Smooth muscle cell (in vitro differentiated cells): Measurements from ENCODE around the gene TMCC1. TPM values are rescaled to one million over a fixed set of nuclear protein-coding genes. Genes with fewer than 3 reads are reported as not detected.
"Not testable (repeated sequence)": the region's sequence is repeated elsewhere in the genome, so short reads cannot be mapped to it uniquely, and the experiment has no call there.

ENCODE experiments used
- DNase-seq: peaks from one replicate; lab custom pipeline; 2025; ENCODE audit not compliant: unreplicated experiment; lab: John Stamatoyannopoulos, UW
- H2AFZ ChIP-seq: fragments of 200-600 bp; sonication (generic); 2 replicates; pipeline ENCODE4 v1.6.0; 2016; ENCODE audit warnings: antibody characterized with exemption, low read depth, mild to moderate bottlenecking
- H3F3A ChIP-seq: fragments of 200-600 bp; sonication (generic); 2 replicates; pipeline ENCODE4 v1.6.0; 2017; ENCODE audit warnings: antibody characterized with exemption, low read depth
- H3K27ac ChIP-seq: fragments of 200-600 bp; sonication (generic); 2 replicates; pipeline ENCODE4 v1.5.1; 2016; ENCODE audit warnings: low read depth, mild to moderate bottlenecking
- H3K27me3 ChIP-seq: fragments of 200-600 bp; sonication (generic); 2 replicates; pipeline ENCODE4 v1.6.1; 2016; ENCODE audit warnings: low read depth, mild to moderate bottlenecking
- H3K36me3 ChIP-seq: fragments of 200-600 bp; sonication (generic); 2 replicates; pipeline ENCODE4 v1.5.1; 2016; ENCODE audit warnings: low read depth
- H3K4me1 ChIP-seq: fragments of 200-600 bp; sonication (generic); 2 replicates; pipeline ENCODE4 v1.5.1; 2016; ENCODE audit warnings: low read depth
- H3K4me2 ChIP-seq: fragments of 200-600 bp; sonication (generic); 2 replicates; pipeline ENCODE4 v1.6.0; 2016; ENCODE audit warnings: mild to moderate bottlenecking
- H3K4me3 ChIP-seq: fragments of 200-600 bp; sonication (generic); 2 replicates; pipeline ENCODE4 v1.5.1; 2016; ENCODE audit warnings: mild to moderate bottlenecking
- H3K79me2 ChIP-seq: fragments of 200-600 bp; sonication (generic); 2 replicates; pipeline ENCODE4 v1.6.0; 2016; ENCODE audit warnings: low read depth, mild to moderate bottlenecking
- H3K9ac ChIP-seq: fragments of 200-600 bp; sonication (generic); 2 replicates; pipeline ENCODE4 v1.6.0; 2016; ENCODE audit warnings: low read depth
- H3K9me3 ChIP-seq: fragments of 200-600 bp; sonication (generic); replicated peaks from 2 replicates; pipeline ENCODE4 v1.5.1; 2016; ENCODE audit warnings: low read depth
- H4K20me1 ChIP-seq: fragments of 200-600 bp; sonication (generic); 2 replicates; pipeline ENCODE4 v1.6.0; 2016; ENCODE audit warnings: low read depth
- CTCF ChIP-seq: fragments of 200-600 bp; sonication (generic); IDR thresholded peaks from 2 replicates; pipeline ENCODE4 v1.5.1; 2017; ENCODE audit warnings: borderline replicate concordance, mild to moderate bottlenecking, antibody characterized with exemption; ENCODE audit not compliant: insufficient read depth, poor library complexity, severe bottlenecking
- WGBS: methylation state at CpG from one replicate; pipeline ENCODE4 v1.1.7; 2016; ENCODE audit warnings: low lambda C conversion rate; 5-methylcytosine and 5-hydroxymethylcytosine counted together
- polyA plus RNA-seq: library from polyadenylated mRNA; unstranded; fragments of >200 nt; fragmentation: Nextera tagmentation; extraction: Ambion mirVana; gene quantifications from 2 replicates; pipeline ENCODE4 v1.2.1, GENCODE V29; 2016
- total RNA-seq: library from RNA; depleted of rRNA; stranded (reverse); fragments of >200 nt; gene quantifications from 2 replicates; pipeline ENCODE4 v1.2.3, GENCODE V29; 2014

Gene TMCC1
- total and polyA plus RNA-seq, 2 experiments from 2014 or later = 5.3 to 17.8 TPM

DNA sequence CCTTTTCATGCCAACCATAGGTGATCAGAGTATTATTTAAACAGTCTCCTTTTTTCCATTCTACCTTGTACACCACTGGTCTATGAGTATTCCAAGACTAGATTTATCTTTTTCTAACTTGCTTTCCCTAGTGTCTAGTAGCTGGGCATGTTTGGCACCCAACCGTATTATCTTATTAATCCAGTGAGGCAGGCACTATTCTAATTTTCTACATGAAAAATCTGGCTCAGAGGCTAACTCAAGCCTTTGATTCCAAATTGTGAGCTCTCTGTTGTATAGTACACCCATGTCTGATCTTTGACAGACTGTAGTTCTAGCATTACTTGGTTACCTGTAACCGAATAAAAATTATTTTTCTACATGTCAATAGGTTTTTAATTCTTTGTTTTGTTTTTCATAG is 210.3 kb downstream of the TMCC1 start:
- Histone ChIP-seq H3K36me3 (no peaks in the 10 kb centered on the region), H3K4me2 (no peak overlapping the region), H3K27ac (no peak overlapping the region), H3F3A (no peaks in the 10 kb centered on the region), H4K20me1 (peaks cover 82% of the 10 kb centered on the region), H3K4me1 (peaks cover 13% of the 10 kb centered on the region), H3K4me3 (no peak overlapping the region), H2AFZ (no peak overlapping the region), H3K79me2 (peaks cover 71% of the 10 kb centered on the region), H3K27me3 (no peaks in the 10 kb centered on the region), H3K9me3 (no peaks in the 10 kb centered on the region), H3K9ac (no peak overlapping the region)
- TF ChIP-seq CTCF = no peak
- no peak for DNase-seq
- 96% methylated on average over 2 of the region's 2 CpGs for WGBS

GRCh38 chr3:129676985-129677384 is 216.5 kb downstream of the TMCC1 start:
- Histone ChIP-seq H3F3A (no peaks in the 10 kb centered on the region), H3K4me3 (no peak overlapping the region), H3K79me2 (peaks cover 37% of the 10 kb centered on the region), H3K27ac (no peak overlapping the region), H2AFZ (no peak overlapping the region), H3K9me3 (no peaks in the 10 kb centered on the region), H3K4me1 (peaks cover 5% of the 10 kb centered on the region), H4K20me1 (peaks cover 68% of the 10 kb centered on the region), H3K36me3 (no peaks in the 10 kb centered on the region), H3K4me2 (no peak overlapping the region), H3K27me3 (no peaks in the 10 kb centered on the region), H3K9ac (no peak overlapping the region)
- 94% methylated on average over 5 of the region's 5 CpGs for WGBS
- DNase-seq = no peak
- TF ChIP-seq CTCF = no peak

DNA sequence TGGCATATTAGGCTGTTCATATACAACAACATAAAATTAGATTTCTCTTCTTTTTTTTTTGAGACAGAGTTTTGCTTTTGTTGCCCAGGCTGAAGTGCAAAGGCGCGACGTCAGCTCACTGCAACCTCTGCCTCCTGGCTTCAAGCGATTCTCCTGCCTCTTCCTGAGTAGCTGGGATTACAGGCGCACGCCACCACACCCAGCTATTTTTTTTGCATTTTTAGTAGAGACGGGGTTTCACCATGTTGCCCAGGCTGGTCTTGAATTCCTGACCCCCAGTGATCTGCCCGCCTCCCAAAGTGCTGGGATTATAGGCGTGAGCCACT is 218.8 kb downstream of the TMCC1 start:
- not testable (repeated sequence) for H3F3A ChIP-seq, H2AFZ ChIP-seq, H3K27me3 ChIP-seq, H3K36me3 ChIP-seq, H3K9ac ChIP-seq, H3K9me3 ChIP-seq, DNase-seq, H3K4me3 ChIP-seq, H3K4me1 ChIP-seq
- peaks cover 62% of the 10 kb centered on the region for H4K20me1 ChIP-seq
- peak overlapping the region; percentile 6 for H3K4me2 ChIP-seq
- WGBS = 88% methylated on average over 9 of the region's 9 CpGs
- peak overlapping the region; percentile 78 for H3K27ac ChIP-seq
- H3K79me2 ChIP-seq = peaks cover 29% of the 10 kb centered on the region

GRCh38 chr3:129673897-129674797 is 219.4 kb downstream of the TMCC1 start:
- Histone ChIP-seq H3K27me3 (no peaks in the 10 kb centered on the region), H3K4me3 (no peak overlapping the region), H3K9ac (no peak overlapping the region), H2AFZ (no peak overlapping the region), H3K27ac (peak overlapping the region; percentile 78), H3K9me3 (no peaks in the 10 kb centered on the region), H3K36me3 (no peaks in the 10 kb centered on the region), H3K4me2 (peak overlapping the region; percentile 6), H4K20me1 (peaks cover 56% of the 10 kb centered on the region), H3F3A (no peaks in the 10 kb centered on the region), H3K79me2 (peaks cover 34% of the 10 kb centered on the region), H3K4me1 (peaks cover 5% of the 10 kb centered on the region)
- 72% methylated on average over 5 of the region's 5 CpGs for WGBS
- no peak for DNase-seq
- no peak for TF ChIP-seq CTCF
